ENCODE data around the gene SLC45A1. TPM values are rescaled to one million over a fixed set of nuclear protein-coding genes. Genes with fewer than 3 reads are reported as not detected.

Gene SLC45A1
- total RNA-seq, 1 donor from 2014 or later = 2.5 TPM

GRCh38 chr1:8330271-8331125 lies 12.6 kb downstream of the SLC45A1 start:
- ATAC-seq = no peak
- DNase-seq (ENCODE audit: low spot score) = no peak
- intact Hi-C loops (cut with DNase I) = no loop called here

- intact Hi-C loops (cut with DNase I) = no loop called here
- no peak for ATAC-seq
- no peak for DNase-seq (ENCODE audit: low spot score)
These were observed 14.9 kb downstream of the SLC45A1 start for GRCh38 chr1:8332806-8333205.

DNA sequence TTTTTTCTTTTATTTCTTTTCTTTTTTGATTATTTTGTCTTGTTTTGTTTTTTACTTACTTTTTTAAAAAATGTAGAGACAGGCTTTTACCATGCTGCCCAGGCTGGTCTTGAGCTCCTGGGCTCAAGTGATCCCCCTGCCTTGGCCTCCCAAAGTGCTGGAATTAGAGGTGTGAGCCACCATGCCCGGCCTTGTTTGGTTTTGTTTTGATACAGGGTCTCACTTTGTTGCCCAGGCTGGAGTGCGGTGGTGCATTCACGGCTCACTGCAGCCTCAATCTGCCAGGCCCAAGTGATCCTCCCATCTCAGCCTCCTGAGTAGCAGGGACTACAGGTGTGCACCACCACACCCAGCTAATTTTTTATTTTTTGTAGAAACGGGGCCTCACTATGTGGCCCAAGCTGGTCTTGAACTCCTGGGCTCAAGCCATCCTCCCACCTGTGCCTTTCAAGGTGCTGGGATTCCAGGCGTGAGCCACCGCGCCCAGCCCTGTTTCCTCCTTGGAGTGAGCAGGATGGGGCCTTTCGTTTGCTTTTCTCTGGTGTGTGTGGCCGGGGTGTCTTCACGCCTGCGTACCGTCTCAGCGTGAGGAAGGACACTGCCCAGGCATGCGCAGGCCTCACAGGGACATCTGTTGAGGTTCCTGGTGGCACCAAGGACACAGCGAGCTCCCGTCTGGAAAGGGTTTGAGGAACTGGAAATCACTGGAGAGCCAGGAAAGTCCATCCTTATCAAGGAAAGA lies 15.5 kb downstream of the SLC45A1 start:
- no peak for DNase-seq (ENCODE audit: low spot score)

GRCh38 chr1:8334106-8334851 lies 16.4 kb downstream of the SLC45A1 start:
- DNase-seq (ENCODE audit: low spot score) = no peak
- intact Hi-C loops (cut with DNase I) = no loop called here

More for the DNA sequence above, 15.5 kb downstream of the SLC45A1 start:
- no peak for ATAC-seq
- intact Hi-C loops (cut with DNase I) = no loop called here

GRCh38 chr1:8335246-8335645 lies 17.3 kb downstream of the SLC45A1 start:
- intact Hi-C loops (cut with DNase I) = no loop called here
- DNase-seq (ENCODE audit: low spot score) = no peak
- no peak for ATAC-seq

More at GRCh38 chr1:8334106-8334851, 16.4 kb downstream of the SLC45A1 start:
- ATAC-seq = no peak

DNA sequence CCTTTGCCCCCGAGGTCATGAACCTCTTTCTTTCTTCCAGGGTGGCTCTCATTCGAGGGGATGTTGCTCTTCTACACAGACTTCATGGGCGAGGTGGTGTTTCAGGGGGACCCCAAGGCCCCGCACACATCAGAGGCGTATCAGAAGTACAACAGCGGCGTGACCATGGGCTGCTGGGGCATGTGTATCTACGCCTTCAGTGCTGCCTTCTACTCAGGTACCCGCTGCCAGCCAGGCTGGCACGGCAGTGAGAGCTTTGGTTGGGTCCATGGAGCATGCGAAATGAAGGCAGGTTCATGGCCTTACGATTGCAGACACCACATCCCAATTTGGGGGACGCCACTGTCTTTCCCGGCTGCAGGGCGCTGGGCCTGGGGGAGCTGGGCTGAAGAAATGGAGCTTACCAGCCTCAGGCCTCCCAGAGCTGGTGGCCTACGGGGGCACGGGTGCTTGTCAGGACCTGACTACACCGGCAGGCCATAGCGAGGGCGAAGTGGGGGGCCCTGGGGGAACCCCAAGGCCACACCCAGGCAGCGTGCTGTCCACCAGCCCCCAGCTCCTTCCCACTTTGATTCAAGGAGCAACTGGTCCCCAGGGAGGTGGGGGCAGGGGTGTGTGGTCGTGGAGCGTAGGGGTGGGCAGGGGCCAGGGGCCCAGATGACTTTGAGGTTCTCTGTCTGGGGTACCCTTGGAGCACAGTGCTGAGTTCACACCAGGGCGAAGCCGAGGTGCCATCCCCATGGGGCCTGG lies 20.0 kb downstream of the SLC45A1 start:
- ATAC-seq (no peak), DNase-seq (ENCODE audit: low spot score) (no peak)
- intact Hi-C loops (cut with DNase I) = no loop called here

DNA sequence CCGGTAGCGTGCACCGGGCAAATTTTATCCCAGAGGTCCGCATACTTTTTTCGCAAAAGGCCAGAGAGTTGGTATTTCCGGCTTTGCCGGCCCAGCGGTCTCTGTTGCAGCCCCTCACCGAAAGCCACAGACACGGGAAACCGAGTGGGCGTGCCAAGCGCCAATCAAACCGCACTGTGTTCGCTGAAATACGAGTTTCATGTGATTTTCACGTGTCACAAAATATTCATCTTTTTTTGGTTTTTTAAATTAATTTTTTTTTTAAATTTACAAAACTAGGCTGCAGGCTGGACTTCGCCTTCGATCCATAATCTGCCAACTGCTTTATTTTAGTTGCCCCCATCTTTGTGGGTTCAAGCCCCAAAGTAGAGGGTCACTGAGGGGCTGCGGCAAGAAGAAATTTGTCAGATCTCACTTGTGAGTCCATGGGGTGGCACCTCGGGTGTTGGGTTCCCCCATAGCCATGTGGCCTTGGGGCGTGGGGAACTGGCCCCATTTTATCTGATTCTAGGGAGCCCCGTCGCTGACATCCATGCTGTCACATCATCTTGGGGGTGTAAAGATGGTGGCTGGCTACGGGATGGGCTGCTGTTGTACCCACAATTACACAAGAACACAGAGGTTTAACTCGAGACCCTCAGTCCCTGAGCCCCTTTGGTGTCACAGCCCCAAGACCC lies 20.8 kb downstream of the SLC45A1 start:
- DNase-seq (ENCODE audit: low spot score) = no peak
- intact Hi-C loops (cut with DNase I) = no loop called here
- ATAC-seq = no peak

DNA sequence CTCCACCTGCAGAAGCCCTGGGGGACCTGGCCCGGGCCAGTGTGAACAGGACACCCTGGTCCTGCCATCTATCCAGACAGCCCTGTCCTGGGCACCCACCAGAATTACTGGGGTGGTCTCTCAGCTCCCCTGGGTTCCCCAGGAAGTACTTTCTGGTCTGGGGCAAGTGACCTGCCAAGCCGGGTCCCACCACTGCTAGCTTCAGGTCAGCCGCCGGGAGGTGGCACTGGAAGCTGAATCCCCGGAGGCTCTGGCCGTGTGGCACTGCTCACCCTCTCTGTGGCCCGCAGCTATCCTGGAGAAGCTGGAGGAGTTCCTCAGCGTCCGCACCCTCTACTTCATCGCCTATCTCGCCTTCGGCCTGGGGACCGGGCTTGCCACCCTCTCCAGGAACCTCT lies 21.3 kb downstream of the SLC45A1 start:
- no peak for ATAC-seq
- intact Hi-C loops (cut with DNase I) = no loop called here
- DNase-seq (ENCODE audit: low spot score) = no peak

DNA sequence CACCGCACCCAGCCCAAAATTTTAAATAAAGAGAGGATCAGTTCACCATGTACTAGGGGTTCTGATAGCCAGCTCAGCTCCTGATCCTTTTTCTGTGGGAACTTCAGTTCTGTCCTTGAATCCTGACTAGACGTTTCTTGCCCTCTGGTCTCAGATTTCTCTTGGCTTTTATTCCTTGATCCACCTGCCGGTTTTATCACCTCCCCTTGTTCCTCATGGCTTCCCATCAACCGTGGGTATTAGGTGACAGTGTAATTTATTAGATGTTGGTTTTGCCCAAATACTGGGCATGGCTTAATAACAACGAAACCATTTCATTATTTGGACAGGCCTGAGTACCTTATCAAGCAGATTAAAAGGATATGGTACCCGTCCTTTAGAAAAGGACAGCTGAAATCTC lies 22.5 kb downstream of the SLC45A1 start:
- ATAC-seq = no peak
- DNase-seq (ENCODE audit: low spot score) = no peak
- intact Hi-C loops (cut with DNase I) = loop anchor here (10.0 kb wide), 1 partner anchor 316 kb away; the partner anchor contains the start of gene ERRFI1

DNA sequence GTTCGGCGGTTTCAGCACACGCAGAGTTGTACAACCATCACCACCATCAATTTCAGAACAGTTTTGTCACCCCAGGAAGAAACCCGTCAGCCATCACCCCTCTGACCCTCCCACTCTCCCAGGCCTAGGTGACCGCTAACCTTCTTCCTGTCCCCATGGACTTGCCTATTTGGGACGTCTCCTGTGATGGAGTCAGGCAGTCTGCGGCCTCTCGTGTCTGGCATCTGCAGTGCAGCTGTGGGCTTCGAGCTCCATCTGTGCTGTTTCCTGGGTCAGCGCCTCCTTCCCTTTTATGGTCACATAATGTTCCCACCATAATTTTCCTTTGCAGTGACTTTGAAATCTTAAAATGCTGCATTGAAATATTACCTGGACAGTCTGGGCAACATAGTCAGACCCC lies 24.4 kb downstream of the SLC45A1 start:
- ATAC-seq = peak; percentile 22
- intact Hi-C loops (cut with DNase I) = loop anchor here (10.0 kb wide), 1 partner anchor 318 kb away; the partner anchor contains the start of gene ERRFI1
- no peak for DNase-seq (ENCODE audit: low spot score)

DNA sequence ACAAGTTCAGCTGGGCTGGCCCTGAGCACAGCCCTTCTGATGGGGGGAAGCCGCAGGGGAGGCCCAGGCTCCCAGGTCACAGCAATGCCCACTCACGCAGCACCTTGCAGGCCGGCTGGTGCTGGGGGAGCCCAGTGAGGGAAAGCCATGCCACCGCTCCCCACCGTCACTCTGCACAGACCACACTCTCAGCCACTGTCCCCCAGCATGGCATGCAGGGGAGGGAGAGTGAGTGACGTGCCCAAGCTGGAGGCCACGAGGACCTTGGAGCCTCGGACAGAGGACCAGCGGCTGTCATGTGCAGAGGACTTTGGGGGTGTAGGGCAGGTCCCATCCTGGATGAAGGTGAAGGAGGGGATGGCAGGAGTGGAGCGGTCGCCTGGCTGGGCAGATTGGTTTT lies 25.1 kb downstream of the SLC45A1 start:
- no peak for DNase-seq (ENCODE audit: low spot score)
- intact Hi-C loops (cut with DNase I) = loop anchor here (10.0 kb wide), 1 partner anchor 318 kb away; the partner anchor contains the start of gene ERRFI1
- ATAC-seq = peak; percentile 7

DNA sequence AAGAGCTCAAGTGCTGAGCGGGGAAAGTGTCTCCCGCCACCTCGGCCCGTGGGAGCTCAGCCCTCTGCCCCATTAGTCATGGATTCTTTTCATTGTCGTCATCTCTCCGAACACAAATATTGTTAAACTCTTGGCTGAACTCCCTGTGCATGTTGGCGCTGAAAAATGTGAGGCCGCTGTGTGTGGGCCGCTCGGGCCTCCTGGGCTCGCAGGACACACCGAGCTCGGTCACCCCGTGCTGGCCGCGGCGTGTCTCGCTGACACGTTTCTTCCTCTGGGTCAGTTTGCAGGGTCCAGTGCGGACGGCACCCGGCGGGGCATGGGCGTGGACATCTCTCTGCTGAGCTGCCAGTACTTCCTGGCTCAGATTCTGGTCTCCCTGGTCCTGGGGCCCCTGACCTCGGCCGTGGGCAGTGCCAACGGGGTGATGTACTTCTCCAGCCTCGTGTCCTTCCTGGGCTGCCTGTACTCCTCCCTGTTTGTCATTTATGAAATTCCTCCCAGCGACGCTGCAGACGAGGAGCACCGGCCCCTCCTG lies 25.6 kb downstream of the SLC45A1 start:
- peak; percentile 89 for ATAC-seq
- intact Hi-C loops (cut with DNase I) = loop anchor here (10.0 kb wide), 1 partner anchor 319 kb away; the partner anchor contains the start of gene ERRFI1
- DNase-seq (ENCODE audit: low spot score) = peak; percentile 78

GRCh38 chr1:8344893-8345507 lies 27.1 kb downstream of the SLC45A1 start:
- ATAC-seq (no peak), DNase-seq (ENCODE audit: low spot score) (no peak)
- intact Hi-C loops (cut with DNase I) = loop anchor here (10.0 kb wide), 1 partner anchor 320 kb away; the partner anchor contains the start of gene ERRFI1

DNA sequence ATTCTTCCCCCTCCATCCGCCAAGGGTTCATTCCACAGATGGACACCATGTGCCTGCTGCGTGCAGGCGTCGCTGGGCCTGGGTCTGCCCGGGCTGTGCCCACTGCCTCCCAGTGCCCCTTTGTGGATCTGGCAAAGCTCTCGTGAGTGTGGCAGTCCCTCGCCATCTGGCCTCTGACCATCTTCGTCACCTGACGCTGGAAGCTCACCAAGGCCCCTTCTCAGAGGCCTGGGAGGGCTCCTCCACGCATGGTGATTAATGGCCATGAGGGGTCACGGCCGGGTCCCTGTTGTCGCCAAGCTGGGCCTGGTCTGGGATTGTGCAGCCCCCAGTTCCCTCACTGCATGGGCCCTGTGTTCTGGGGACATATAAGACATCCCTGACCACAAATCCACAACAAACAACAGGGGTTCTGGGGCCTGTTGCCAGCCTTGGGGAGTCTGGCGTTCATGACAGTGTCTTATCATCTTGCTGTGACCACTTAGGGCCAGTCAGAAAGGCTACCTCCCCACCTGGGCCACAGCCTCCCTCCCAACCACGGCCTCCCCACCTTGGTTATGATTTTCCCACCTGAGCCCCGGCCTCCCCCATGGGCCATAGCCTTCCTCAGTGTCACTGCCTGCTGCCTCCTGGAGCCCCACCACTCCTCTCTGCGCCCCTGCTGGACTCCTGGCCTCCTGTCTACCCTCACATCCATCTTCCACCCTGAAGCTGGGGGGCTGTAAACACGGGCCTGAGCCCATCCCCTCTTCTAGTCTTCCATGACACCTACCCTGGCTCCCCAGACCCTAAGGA lies 27.9 kb downstream of the SLC45A1 start:
- ATAC-seq = no peak
- intact Hi-C loops (cut with DNase I) = loop anchor here (10.0 kb wide), 1 partner anchor 321 kb away; the partner anchor contains the start of gene ERRFI1
- DNase-seq (ENCODE audit: low spot score) = peak; percentile 56

- no peak for DNase-seq (ENCODE audit: low spot score)
These were observed 29.7 kb downstream of the SLC45A1 start for GRCh38 chr1:8347635-8348034.

DNA sequence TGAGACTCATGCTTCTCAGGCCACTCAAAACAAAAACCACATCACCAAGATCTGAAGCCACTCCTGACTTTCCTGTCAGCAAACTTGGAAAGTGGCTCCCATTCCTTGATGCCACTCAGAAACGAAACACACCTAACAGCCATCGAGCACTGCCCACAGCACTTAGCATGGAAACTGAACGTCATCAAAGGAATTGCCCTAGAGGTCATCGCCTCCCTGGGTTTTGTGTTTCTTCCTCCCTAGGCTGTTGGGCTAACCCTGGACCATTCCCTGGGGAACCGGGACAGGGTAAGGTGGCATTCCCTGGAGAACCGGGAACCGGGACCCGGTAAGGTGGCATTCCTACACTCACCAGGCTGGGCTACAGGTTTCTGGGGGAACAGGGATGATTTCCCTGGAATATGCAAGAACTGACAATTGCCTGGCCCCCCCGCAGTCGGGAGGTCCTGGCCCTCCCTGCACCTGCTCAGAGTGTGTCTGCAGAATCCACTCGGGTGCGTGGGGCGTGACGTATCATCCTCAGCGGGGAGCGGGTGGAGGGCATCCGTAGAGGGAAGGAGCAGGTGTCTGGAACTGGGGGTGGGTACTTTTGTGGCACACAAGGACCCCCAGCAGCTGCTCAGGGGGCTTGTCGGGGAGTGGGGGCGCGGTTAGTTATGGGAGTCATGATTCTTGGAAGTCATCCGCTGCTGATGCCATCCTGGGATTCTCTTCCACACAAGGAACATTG lies 30.3 kb downstream of the SLC45A1 start:
- intact Hi-C loops (cut with DNase I) = loop anchor here (10.0 kb wide), 1 partner anchor 323 kb away; the partner anchor contains the start of gene ERRFI1
- ATAC-seq = no peak
- DNase-seq (ENCODE audit: low spot score) = no peak

More at GRCh38 chr1:8347635-8348034, 29.7 kb downstream of the SLC45A1 start:
- intact Hi-C loops (cut with DNase I) = loop anchor here (10.0 kb wide), 1 partner anchor 323 kb away; the partner anchor contains the start of gene ERRFI1
- ATAC-seq = no peak
